IMR-90 (cell line): Measurements from ENCODE around the gene INTS15. TPM values are rescaled to one million over a fixed set of nuclear protein-coding genes. Genes with fewer than 3 reads are reported as not detected.

Experiments
- ATAC-seq: fragments of 200-7000 bp; cut with Tn5 transposase; 2 replicates; pipeline ENCODE4 v1.9.1; 2020; ENCODE audit warnings: low read depth, mild to moderate bottlenecking, moderate library complexity
- BruUV-seq: library from RNA; stranded (reverse); fragments of 400-500 nt; replicated peaks from 2 replicates; lab custom pipeline; 2021; lab: Mats Ljungman, UMichigan
- CTCF ChIA-PET: fragments of 300-600 bp; formaldehyde crosslinking; extraction: SDS; loops from one replicate; lab custom pipeline; 2021; ENCODE audit warnings: antibody characterized with exemption; lab: Yijun Ruan, JAX
- POLR2A ChIA-PET: fragments of 300-600 bp; sonication (Branson Sonifier 250); formaldehyde crosslinking; loops from one replicate; lab custom pipeline; 2022; ENCODE audit warnings: antibody characterized with exemption; ENCODE audit not compliant: unreplicated experiment; lab: Charles Lee
- DNase-seq: peaks from one replicate; pipeline ENCODE4 v3.0.0; 2013
- H2AFZ ChIP-seq: replicated peaks from 2 replicates; pipeline ENCODE3; 2013; ENCODE audit warnings: low read length, mild to moderate bottlenecking; ENCODE audit not compliant: poor library complexity
- H2AK5ac ChIP-seq: 2 replicates; pipeline ENCODE4 v1.6.1; 2013; ENCODE audit warnings: low read depth, low read length, inconsistent platforms
- H2AK9ac ChIP-seq: replicated peaks from 2 replicates; pipeline ENCODE3; 2013; ENCODE audit warnings: mild to moderate bottlenecking, low read depth, low read length, moderate library complexity; ENCODE audit not compliant: poor library complexity
- H2BK120ac ChIP-seq: 2 replicates; pipeline ENCODE4 v1.6.1; 2013; ENCODE audit warnings: low read depth, low read length, inconsistent platforms
- H2BK15ac ChIP-seq: 3 replicates; pipeline ENCODE4 v1.6.1; 2013; ENCODE audit warnings: low read depth, low read length, inconsistent platforms
- H2BK20ac ChIP-seq: 2 replicates; pipeline ENCODE4 v1.6.1; 2013; ENCODE audit warnings: low read depth, mild to moderate bottlenecking, inconsistent platforms, low read length, moderate library complexity
- H2BK5ac ChIP-seq: 2 replicates; pipeline ENCODE4 v1.6.1; 2013; ENCODE audit warnings: mild to moderate bottlenecking, low read depth, low read length, inconsistent platforms; ENCODE audit not compliant: poor library complexity, severe bottlenecking
- H3K14ac ChIP-seq: replicated peaks from 2 replicates; pipeline ENCODE4 v1.6.1; 2013; ENCODE audit warnings: low read depth, low read length, inconsistent platforms
- H3K18ac ChIP-seq: 2 replicates; pipeline ENCODE4 v1.6.1; 2013; ENCODE audit warnings: low read depth, low read length, control low read depth
- H3K23ac ChIP-seq: 2 replicates; pipeline ENCODE4 v1.6.1; 2013; ENCODE audit warnings: low read depth, low read length, inconsistent platforms
- H3K27ac ChIP-seq: 2 replicates; pipeline ENCODE4 v1.5.1; 2013; ENCODE audit warnings: mild to moderate bottlenecking, control low read depth, low read length; ENCODE audit not compliant: insufficient read depth
- H3K27me3 ChIP-seq: 2 replicates; pipeline ENCODE4 v1.6.1; 2013; ENCODE audit warnings: low read length; ENCODE audit not compliant: control insufficient read depth, insufficient read depth
- H3K36me3 ChIP-seq: 2 replicates; pipeline ENCODE4 v1.6.1; 2013; ENCODE audit warnings: low read length, mixed read lengths; ENCODE audit not compliant: control insufficient read depth, insufficient read depth
- H3K4ac ChIP-seq: 2 replicates; pipeline ENCODE4 v1.6.1; 2013; ENCODE audit warnings: low read depth, low read length, inconsistent platforms
- H3K4me1 ChIP-seq: 2 replicates; pipeline ENCODE4 v1.6.1; 2013; ENCODE audit warnings: low read length, mixed read lengths; ENCODE audit not compliant: control insufficient read depth, insufficient read depth
- H3K4me2 ChIP-seq: 2 replicates; pipeline ENCODE4 v1.6.1; 2013; ENCODE audit warnings: low read depth, mild to moderate bottlenecking, control low read depth, low read length, moderate library complexity
- H3K4me3 ChIP-seq: 2 replicates; pipeline ENCODE4 v1.5.1; 2013; ENCODE audit warnings: low read depth, mild to moderate bottlenecking, control low read depth, low read length, moderate library complexity; ENCODE audit not compliant: insufficient read depth
- H3K56ac ChIP-seq: 2 replicates; pipeline ENCODE4 v1.6.1; 2013; ENCODE audit warnings: low read length, inconsistent platforms; ENCODE audit not compliant: insufficient read depth; ENCODE audit errors: extremely low read depth
- H3K79me1 ChIP-seq, 2 experiments: 2 replicates each; pipeline ENCODE4 v1.6.1; 2013; ENCODE audit warnings: low read length in 2 of 2, inconsistent platforms in 1 of 2, low read depth in 1 of 2
- H3K9ac ChIP-seq: 2 replicates; pipeline ENCODE4 v1.6.1; 2013; ENCODE audit warnings: low read depth, low read length, control low read depth
- H3K9me1 ChIP-seq: 2 replicates; pipeline ENCODE4 v1.6.1; 2013; ENCODE audit warnings: low read length, inconsistent platforms; ENCODE audit not compliant: insufficient read depth
- H3K9me3 ChIP-seq: 2 replicates; pipeline ENCODE4 v1.6.1; 2013; ENCODE audit warnings: low read length; ENCODE audit not compliant: control insufficient read depth, insufficient read depth
- H4K20me1 ChIP-seq: 2 replicates; pipeline ENCODE4 v1.6.1; 2013; ENCODE audit warnings: low read length, inconsistent platforms; ENCODE audit not compliant: insufficient read depth
- H4K5ac ChIP-seq: 2 replicates; pipeline ENCODE4 v1.6.1; 2013; ENCODE audit warnings: mild to moderate bottlenecking, low read depth, low read length, control low read depth
- H4K8ac ChIP-seq, 2 experiments: 2 replicates each; pipeline ENCODE4 v1.6.1; 2013; ENCODE audit warnings: low read depth in 2 of 2, low read length in 2 of 2, control low read depth in 1 of 2, inconsistent platforms in 1 of 2
- H4K91ac ChIP-seq: 2 replicates; pipeline ENCODE4 v1.6.1; 2013; ENCODE audit warnings: low read depth, low read length, inconsistent platforms; ENCODE audit not compliant: insufficient read depth
- BHLHE40 ChIP-seq: fragments of 150-350 bp; IDR thresholded peaks from 2 replicates; pipeline ENCODE4 v1.6.1; 2016; ENCODE audit warnings: mild to moderate bottlenecking, low read depth, low read length
- CEBPB ChIP-seq: IDR thresholded peaks from 2 replicates; pipeline ENCODE4 v1.6.1; 2012; ENCODE audit warnings: low read depth, low read length, improper control_type of control experiment
- CHD1 ChIP-seq: IDR thresholded peaks from 2 replicates; pipeline ENCODE4 v1.6.1; 2012; ENCODE audit warnings: low read depth, low read length, improper control_type of control experiment
- FOS ChIP-seq: fragments of 150-350 bp; IDR thresholded peaks from 2 replicates; pipeline ENCODE4 v1.6.1; 2016; ENCODE audit warnings: low read depth, low read length
- MAFK ChIP-seq: IDR thresholded peaks from 2 replicates; pipeline ENCODE4 v1.6.1; 2012; ENCODE audit warnings: low read depth, low read length, improper control_type of control experiment
- MAZ ChIP-seq: IDR thresholded peaks from 2 replicates; pipeline ENCODE4 v1.6.1; 2012; ENCODE audit warnings: low read depth, mild to moderate bottlenecking, low read length, improper control_type of control experiment, moderate library complexity, borderline replicate concordance
- MXI1 ChIP-seq: IDR thresholded peaks from 2 replicates; pipeline ENCODE4 v1.6.1; 2012; ENCODE audit warnings: low read depth, mild to moderate bottlenecking, low read length, moderate library complexity, borderline replicate concordance
- NFE2L2 ChIP-seq: fragments of 150-350 bp; IDR thresholded peaks from 2 replicates; pipeline ENCODE4 v1.6.1; 2016; ENCODE audit warnings: low read depth, mild to moderate bottlenecking, low read length
- POLR2A ChIP-seq: IDR thresholded peaks from 2 replicates; pipeline ENCODE4 v1.6.1; 2012; ENCODE audit warnings: mild to moderate bottlenecking, low read depth, low read length
- RAD21 ChIP-seq: IDR thresholded peaks from 2 replicates; pipeline ENCODE4 v1.6.1; 2012; ENCODE audit warnings: low read length, improper control_type of control experiment
- RCOR1 ChIP-seq: IDR thresholded peaks from 2 replicates; pipeline ENCODE4 v1.6.1; 2012; ENCODE audit warnings: mild to moderate bottlenecking, low read length, improper control_type of control experiment; ENCODE audit not compliant: insufficient replicate concordance
- RFX5 ChIP-seq: IDR thresholded peaks from 2 replicates; pipeline ENCODE4 v1.8.0; 2012; ENCODE audit warnings: low read depth, mild to moderate bottlenecking, low read length, moderate library complexity
- SMC3 ChIP-seq: fragments of 150-350 bp; IDR thresholded peaks from 2 replicates; pipeline ENCODE4 v1.6.1; 2016; ENCODE audit warnings: low read depth, mild to moderate bottlenecking, antibody characterized with exemption, low read length, moderate library complexity
- WGBS, 2 experiments: methylation state at CpG; one replicate each; pipeline versions ENCODE4 v1.1.5 to v1.1.7; 2013; ENCODE audit warnings: missing lambda C conversion rate in 2 of 2; ENCODE audit not compliant: insufficient read length in 1 of 2; ENCODE audit errors: extremely low coverage in 2 of 2; 5-methylcytosine and 5-hydroxymethylcytosine counted together
- dilution Hi-C: fragments of 300-500 bp; cut with HindIII; formaldehyde crosslinking; loops from one replicate; pipeline ENCODE4 v1.14.3; 2018; ENCODE audit warnings: low sequenced_read_pairs; ENCODE audit not compliant: unreplicated experiment
- in situ Hi-C: fragments of 300-500 bp; cut with MboI; formaldehyde crosslinking; loops from 3 replicates; pipeline ENCODE4 v1.14.3; 2019; ENCODE audit warnings: low sequenced_read_pairs, inconsistent platforms, mixed read lengths
- intact Hi-C: fragments of 100-400 bp; cut with micrococcal nuclease; formaldehyde crosslinking; loops from 2 replicates; pipeline ENCODE4 v1.10.0; 2022
- polyA plus RNA-seq, 3 experiments: library from polyadenylated mRNA; depleted of rRNA; stranded (reverse); fragments of >200 nt; gene quantifications; 2 replicates each; pipeline ENCODE4 v1.2.3, GENCODE V29; 2012; ENCODE audit warnings: low replicate concordance in 1 of 3
- total RNA-seq: library from RNA; depleted of rRNA; stranded (reverse); fragments of >200 nt; gene quantifications from 2 replicates; pipeline ENCODE4 v1.2.3, GENCODE V29; 2012
- TF ChIP-seq, protein P1 (sequence below): fragments of 150-350 bp; IDR thresholded peaks from 2 replicates; pipeline ENCODE4 v1.6.1; 2016; ENCODE audit warnings: low read depth, mild to moderate bottlenecking, low read length, moderate library complexity, borderline replicate concordance
- TF ChIP-seq, protein P2 (sequence below): conservative IDR thresholded peaks from 2 replicates; pipeline ENCODE4 v1.5.1; 2012; ENCODE audit warnings: mild to moderate bottlenecking, low read depth, low read length, improper control_type of control experiment
- TF ChIP-seq, protein P3 (sequence below): fragments of 150-350 bp; IDR thresholded peaks from 2 replicates; pipeline ENCODE4 v1.6.1; 2017; ENCODE audit warnings: mild to moderate bottlenecking, antibody characterized with exemption, low read length, low read depth

Gene INTS15
- total and polyA plus RNA-seq, 2 of the 4 experiments (the other 2 are of a cell fraction): 7.0 to 20.8 TPM

GRCh38 chr7:6648815-6649104 is 58.9 kb downstream of the INTS15 start:
- Histone ChIP-seq H3K27ac (no peak overlapping the region), H3K23ac (no peak overlapping the region), H2AFZ (no peak overlapping the region), H2BK15ac (no peak overlapping the region), H3K27me3 (no peaks in the 10 kb centered on the region), H2AK5ac (no peak overlapping the region), H2BK120ac (no peak overlapping the region), H3K4me1 (no peaks in the 10 kb centered on the region), H3K14ac (no peak overlapping the region), H4K91ac (no peak overlapping the region), H3K36me3 (peaks cover 76% of the 10 kb centered on the region), H4K20me1 (peaks cover 4% of the 10 kb centered on the region; the same call in 1 of the 2 replicates), H3K4ac (no peak overlapping the region), H2BK20ac (no peak overlapping the region), H4K5ac (no peak overlapping the region), H2AK9ac (no peak overlapping the region), H3K18ac (no peak overlapping the region), H2BK5ac (no peak overlapping the region), H3K9ac (no peak overlapping the region), H4K8ac (no peak overlapping the region), H3K79me1 (peaks cover 0 to 17% of the 10 kb centered on the region in 2 experiments; a peak in 1 of 4 replicates), H3K9me1 (no peaks in the 10 kb centered on the region), H3K9me3 (peaks cover 30% of the 10 kb centered on the region), H3K4me2 (no peak overlapping the region), H3K4me3 (no peak overlapping the region), H3K56ac (no peak overlapping the region)
- intact Hi-C loops (no loop called here), dilution Hi-C loops (no loop called here), in situ Hi-C loops (no loop called here)
- WGBS, 2 experiments: no CpG with 5 or more reads among the region's 5 CpGs
- DNase-seq: no peak
- ChIA-PET CTCF (no interaction called here), POLR2A (no interaction called here)
- BruUV-seq: no TSS peak
- ATAC-seq: no peak
- TF ChIP-seq MXI1: no peak
- TF ChIP-seq MAZ: no peak
- TF ChIP-seq RCOR1: no peak
- TF ChIP-seq, protein P1, sequence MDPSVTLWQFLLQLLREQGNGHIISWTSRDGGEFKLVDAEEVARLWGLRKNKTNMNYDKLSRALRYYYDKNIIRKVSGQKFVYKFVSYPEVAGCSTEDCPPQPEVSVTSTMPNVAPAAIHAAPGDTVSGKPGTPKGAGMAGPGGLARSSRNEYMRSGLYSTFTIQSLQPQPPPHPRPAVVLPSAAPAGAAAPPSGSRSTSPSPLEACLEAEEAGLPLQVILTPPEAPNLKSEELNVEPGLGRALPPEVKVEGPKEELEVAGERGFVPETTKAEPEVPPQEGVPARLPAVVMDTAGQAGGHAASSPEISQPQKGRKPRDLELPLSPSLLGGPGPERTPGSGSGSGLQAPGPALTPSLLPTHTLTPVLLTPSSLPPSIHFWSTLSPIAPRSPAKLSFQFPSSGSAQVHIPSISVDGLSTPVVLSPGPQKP: no peak
- TF ChIP-seq SMC3: no peak
- TF ChIP-seq NFE2L2: no peak
- TF ChIP-seq, protein P2, sequence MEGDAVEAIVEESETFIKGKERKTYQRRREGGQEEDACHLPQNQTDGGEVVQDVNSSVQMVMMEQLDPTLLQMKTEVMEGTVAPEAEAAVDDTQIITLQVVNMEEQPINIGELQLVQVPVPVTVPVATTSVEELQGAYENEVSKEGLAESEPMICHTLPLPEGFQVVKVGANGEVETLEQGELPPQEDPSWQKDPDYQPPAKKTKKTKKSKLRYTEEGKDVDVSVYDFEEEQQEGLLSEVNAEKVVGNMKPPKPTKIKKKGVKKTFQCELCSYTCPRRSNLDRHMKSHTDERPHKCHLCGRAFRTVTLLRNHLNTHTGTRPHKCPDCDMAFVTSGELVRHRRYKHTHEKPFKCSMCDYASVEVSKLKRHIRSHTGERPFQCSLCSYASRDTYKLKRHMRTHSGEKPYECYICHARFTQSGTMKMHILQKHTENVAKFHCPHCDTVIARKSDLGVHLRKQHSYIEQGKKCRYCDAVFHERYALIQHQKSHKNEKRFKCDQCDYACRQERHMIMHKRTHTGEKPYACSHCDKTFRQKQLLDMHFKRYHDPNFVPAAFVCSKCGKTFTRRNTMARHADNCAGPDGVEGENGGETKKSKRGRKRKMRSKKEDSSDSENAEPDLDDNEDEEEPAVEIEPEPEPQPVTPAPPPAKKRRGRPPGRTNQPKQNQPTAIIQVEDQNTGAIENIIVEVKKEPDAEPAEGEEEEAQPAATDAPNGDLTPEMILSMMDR: no peak
- TF ChIP-seq BHLHE40: no peak
- no peak for TF ChIP-seq MAFK
- no peak for TF ChIP-seq POLR2A
- TF ChIP-seq RFX5: no peak
- no peak for TF ChIP-seq CEBPB
- TF ChIP-seq RAD21: no peak
- TF ChIP-seq FOS: no peak
- TF ChIP-seq CHD1: no peak
- TF ChIP-seq, protein P3, sequence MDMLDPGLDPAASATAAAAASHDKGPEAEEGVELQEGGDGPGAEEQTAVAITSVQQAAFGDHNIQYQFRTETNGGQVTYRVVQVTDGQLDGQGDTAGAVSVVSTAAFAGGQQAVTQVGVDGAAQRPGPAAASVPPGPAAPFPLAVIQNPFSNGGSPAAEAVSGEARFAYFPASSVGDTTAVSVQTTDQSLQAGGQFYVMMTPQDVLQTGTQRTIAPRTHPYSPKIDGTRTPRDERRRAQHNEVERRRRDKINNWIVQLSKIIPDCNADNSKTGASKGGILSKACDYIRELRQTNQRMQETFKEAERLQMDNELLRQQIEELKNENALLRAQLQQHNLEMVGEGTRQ: no peak
